NCI-H1436 treated with DMSO at 0.1 percent for 48 hours (cell line): ENCODE measurements around the gene AQR.
"Not testable (repeated sequence)": the region's sequence is repeated elsewhere in the genome, so short reads cannot be mapped to it uniquely, and the experiment has no call there.

Experiments used
- DNase-seq: peaks from one replicate; lab custom pipeline; 2025; lab: John Stamatoyannopoulos, UW

AQR gene

GRCh38 chr15:34969340-34970097, at the start of gene AQR:
Gene AQR (minus strand): TSS chr15:34969742. CDS start chr15:34969613, 129 bp downstream.
- DNase-seq: peak; percentile 83

DNA sequence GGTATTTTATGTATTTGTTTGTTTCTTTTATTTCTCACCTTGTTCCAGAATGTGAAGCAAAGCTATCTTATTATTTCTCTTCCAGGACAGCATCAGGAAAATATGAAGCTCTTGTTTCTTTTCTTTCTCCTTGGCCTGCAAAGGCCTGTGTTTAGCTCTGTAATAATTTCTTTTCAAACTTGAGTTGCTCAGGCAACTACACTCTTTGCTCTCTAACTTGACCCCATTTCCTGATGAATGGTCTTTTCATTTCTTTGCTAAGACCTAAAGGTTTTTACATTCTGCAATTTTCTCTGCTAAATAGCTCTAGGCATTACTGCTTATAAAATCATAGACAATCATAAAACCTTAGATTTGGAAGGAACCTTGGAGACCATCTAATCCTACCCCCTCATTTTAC, 44.7 kb upstream of the AQR start:
- no peak for DNase-seq

- no peak for DNase-seq
These were observed 43.8 kb upstream of the AQR start for GRCh38 chr15:35013370-35013769.

- DNase-seq: no peak
These were observed 37.9 kb upstream of the AQR start for GRCh38 chr15:35007397-35007796.

DNA sequence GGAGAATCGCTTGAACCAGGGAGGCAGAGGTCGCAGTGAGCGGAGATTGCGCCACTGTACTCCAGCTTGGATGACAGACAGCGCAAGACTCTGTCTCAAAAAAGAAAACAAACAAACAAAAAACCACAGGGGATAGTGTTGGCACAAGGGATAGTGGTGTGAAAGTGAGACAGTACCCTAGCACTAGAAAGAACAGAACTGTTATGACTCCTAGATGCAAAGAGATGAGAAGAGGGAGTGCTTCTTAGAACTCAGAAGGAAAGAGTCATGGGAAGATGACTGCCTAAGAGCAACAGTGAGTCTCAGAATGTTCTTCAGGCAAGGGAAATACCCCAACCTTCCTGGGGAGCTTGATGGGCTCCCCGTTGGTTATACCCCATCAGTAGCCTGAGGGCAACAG, 36.4 kb upstream of the AQR start:
- no peak for DNase-seq

DNA sequence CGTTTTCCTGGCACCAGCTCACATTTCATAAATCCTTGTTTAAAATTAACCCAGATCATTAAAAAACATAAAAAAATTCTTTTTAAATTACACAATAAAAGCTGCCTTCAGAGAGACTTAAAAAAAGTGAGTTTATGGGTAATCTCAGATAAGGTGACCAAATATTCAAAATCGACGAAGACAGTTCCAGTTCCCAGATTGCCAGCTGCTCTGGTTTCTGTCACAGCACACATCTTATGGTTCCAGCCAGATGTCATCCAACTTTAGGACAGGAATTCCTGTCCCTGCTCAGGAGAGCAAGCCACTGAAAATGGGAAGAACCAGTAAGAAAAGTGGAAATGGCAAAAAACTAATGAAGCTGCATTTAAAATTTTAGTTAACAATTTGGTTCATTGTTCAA, 34.4 kb upstream of the AQR start:
- no peak for DNase-seq

- no peak for DNase-seq
These were observed 31.0 kb upstream of the AQR start for GRCh38 chr15:35000511-35000910.

DNA sequence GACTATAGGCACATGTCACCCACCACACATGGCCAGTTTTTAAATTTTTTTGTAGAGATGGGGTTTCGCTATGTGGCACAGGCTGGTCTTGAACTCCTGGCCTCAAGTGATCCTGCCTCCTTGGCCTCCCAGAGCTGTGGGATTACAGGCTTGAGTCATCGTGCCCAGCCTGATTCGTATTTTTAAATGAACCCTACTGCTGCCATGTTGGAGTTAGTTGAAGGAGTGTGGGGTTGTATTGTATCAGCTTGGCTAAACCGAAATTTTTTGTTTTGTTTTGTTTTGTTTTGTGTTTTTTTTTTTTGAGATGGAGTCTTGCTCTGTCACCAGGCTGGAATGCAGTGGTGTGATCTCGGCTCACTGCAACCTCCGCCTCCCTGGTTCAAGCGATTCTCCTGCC, 30.4 kb upstream of the AQR start:
- no peak for DNase-seq

DNA sequence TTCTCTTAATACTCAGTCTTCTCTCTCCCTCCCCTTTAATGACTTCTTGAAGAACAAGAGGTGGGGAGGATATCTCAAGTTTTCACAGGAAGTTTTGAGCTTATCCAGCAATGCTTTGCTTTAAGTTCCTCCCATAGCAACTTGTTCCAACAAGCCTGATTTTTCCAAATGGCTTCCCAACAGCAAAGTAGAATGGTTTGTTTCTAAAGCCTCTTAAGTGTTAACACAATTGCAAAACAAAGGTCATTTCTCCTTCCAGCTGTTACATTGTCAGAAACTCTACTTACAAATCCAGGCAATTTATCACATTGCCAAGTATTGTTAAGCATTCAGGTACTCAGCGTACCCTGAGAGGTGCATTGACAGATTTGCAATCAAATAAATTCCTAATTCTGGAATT, 25.4 kb upstream of the AQR start:
- no peak for DNase-seq

DNA sequence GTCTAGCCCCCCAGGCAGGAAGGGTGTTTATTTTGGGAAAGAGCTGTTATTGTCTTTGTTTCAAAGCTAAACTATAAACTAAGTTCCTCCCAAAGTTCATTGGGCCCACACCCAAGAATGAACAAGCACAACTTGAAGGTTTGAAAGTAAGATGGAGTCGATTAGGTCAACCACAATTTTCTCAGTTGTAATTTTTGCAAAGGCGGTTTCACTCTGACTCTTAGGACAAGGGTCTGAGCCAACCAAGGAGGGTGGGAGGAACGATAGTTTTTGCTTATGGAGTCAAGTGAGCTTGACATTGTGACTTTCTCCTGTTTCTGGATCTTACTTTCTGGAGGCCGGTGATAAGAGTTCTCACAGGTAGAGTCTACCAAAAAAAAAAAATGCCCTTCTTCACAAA, 24.3 kb upstream of the AQR start:
- no peak for DNase-seq

- DNase-seq: no peak
These were observed 23.9 kb upstream of the AQR start for GRCh38 chr15:34993412-34993811.

DNA sequence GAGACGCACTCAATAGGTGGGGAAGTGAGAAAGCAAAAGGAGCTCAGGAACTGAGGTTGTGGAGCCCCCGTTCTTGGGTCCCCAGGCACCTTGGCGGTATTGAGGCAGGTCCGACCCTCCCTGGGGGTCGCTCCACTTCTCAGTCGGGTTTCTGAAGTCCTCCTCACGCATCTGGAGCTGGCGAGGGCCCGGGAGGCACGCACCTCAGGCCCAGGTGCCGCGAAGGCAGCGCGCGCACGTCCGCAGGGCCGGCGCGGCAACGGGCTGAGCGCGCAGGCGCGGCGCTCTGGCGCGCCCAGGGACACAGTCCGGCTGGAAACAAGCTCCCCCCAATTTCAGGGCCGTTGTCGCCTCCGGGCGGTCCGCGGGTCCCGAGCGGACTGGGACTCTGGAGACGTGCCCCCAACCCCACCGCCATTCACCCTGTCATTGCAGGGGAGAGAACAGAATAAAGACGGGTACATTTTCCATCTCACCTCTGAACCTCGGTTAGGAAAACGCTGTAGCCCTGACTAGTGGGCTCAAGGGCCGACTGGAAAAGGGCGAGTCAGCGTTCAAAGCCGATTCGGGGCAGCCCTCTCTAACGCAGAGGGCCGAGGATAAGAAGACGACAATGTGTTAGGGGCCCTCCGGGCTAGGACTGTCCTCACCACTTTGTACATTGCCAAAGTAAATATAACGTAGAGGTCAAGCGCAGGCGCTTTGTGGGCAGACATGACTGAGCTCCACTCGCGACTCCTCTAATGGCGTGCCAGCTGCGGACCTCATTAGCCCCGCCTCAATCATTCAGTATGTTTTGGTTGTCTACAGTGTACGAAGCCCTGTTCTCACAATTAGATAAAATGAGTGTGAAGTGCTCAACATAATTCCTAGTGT, 18.7 kb upstream of the AQR start, which contains the start of gene ZNF770:
Gene ZNF770 (minus strand): TSS at position 261 of the 876 bp plus-strand sequence. CDS start 4,853 bp downstream, outside the sequence.
- DNase-seq: peak; percentile 1

DNA sequence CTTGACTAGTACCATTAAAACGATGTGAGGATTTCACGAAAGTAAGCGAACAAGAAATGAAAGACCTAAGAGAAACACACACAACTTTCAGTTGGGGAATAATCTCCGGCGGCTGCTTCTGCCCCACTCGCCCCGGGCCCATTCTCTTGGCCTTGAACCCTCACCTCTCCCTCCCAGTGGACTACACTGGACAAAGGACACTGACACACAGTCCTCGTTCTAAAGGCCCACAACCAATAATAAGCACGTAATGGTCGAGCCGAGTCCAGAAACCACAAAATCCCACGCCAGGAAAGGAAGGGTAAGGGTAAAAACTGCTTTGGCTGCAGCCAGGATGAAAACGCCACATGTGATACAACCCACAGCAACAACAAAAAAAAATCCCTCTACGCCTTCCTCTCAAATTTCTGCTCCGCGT, 18.1 kb upstream of the AQR start:
- DNase-seq: no peak

- DNase-seq: no peak
These were observed 17.4 kb upstream of the AQR start for GRCh38 chr15:34986771-34987480.

GRCh38 chr15:34986326-34986725, 16.8 kb upstream of the AQR start:
- DNase-seq: no peak

- DNase-seq: no peak
These were observed 15.5 kb upstream of the AQR start for GRCh38 chr15:34984889-34985630.

DNA sequence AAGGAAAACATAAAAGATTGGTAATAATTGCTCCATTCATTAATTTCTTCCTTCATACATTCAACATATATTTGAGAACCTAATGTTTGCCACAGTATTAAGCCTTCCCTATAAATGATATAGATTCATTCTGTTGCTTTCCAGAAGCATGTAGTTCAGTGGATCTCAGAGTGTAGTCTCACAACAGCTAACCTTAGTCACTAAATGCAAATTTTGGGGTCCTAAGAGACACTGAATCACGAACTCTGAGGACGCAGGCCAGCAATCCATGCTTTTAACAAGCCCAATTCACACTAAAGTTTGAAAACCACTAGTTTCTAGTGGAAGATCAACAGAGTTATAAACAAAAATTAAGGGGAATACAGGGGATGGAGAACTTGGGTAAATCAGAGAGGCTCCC, 7.2 kb upstream of the AQR start:
- no peak for DNase-seq

DNA sequence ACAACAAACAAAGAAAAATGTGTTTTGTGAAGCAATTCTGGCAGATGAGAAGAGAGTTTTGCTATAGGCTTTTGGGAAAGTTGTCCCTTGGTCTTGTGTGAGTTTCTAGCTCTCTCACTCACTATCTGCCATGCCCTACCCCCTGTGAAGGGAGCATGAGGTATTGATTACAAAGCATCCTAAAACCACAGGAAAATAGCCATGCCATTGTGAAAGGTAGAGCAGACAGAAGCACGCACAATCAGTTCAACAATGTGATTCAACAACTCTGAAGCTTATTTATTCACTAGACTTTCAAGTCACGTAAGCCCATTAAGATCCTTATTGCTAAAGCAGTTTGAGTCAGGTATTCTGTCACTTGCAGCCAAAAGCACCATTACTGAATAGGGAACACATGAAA, 6.5 kb upstream of the AQR start:
- no peak for DNase-seq

DNA sequence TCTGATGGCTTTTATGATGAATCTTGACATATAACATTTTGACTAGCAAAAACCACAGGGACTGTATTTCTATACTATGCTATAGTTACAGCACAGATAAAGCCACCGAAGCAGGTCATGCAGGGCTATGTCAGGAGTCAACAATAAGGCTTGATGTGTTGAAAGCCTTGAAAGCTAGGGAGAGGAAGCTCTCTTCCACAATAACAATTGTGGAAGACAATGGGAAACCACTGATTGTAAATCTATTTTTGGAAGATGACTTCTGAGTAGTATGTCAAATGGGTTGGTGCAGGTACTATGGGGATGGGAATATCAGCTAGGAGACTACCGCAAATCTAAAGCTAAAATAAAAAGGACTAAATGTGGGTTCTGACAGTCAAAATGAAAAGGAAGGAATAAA, 4.0 kb upstream of the AQR start:
- DNase-seq: no peak

GRCh38 chr15:34970098-34970643, 629 bp upstream of the AQR start:
- not testable (repeated sequence) for DNase-seq

DNA sequence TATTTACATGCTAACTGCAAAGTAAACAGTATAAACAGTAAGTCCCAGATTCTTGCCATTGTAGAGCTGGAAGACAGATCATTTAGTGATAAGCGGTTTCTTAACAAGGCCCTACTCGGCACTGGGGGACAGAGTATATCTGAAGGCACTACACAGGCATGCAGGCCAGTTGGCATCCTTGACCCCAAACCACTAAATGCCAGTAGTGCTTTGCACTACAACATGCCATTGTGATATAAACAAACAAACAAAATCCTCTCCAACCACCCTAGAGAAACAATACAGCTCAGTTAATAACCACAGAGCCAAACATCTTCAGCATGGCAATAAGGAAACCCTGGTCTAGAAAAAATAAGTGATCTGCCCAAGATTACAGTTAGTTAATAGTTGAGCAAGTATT, 5.3 kb downstream of the AQR start:
- no peak for DNase-seq

DNA sequence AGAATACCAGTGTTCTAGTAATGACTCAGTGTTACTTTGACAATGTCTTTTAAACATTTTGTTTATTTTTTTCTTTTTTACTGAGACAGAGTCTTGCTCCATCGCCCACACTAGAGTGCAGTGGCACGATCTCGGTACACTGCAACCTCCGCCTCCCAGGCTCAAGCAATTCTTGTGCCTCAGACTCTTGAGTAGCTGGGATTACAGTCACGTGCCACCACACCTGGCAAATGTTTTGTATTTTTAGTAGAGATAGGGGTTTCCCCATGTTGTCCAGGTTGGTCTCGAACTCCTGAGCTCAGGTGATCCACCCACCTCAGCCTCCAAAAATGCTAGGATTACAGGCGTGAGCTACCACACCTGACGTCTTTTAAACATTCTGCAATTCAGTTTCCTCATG, 15.7 kb downstream of the AQR start:
- DNase-seq: no peak
